ENCODE data around the gene SLC7A11. TPM values are rescaled to one million over a fixed set of nuclear protein-coding genes. Genes with fewer than 3 reads are reported as not detected.

The SLC7A11 gene
- polyA plus RNA-seq, 1 donor from 2014 or later, result 0.46 TPM

DNA sequence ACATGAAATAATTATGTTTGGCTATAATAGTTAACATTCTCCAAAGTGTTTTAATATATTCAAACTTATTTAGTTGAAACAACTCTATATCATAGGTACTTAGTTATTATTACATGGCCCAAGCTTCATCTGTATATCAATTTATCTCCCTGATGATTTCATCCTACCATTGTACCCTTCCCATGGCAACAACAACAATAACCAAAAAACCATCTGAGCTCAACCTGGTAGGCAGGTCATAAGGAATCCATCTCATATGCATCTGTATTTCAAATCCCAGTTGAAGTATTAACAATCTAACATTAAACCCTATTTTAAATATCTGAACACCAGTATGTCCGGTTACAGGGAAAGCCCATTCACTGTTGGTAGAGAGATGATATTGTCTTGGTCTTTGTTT, 33.1 kb upstream of the SLC7A11 start:
- Histone ChIP-seq H3K36me3 (ENCODE audit: insufficient read depth, low read length) (no peaks in the 10 kb centered on the region), H4K20me1 (ENCODE audit: insufficient read depth) (no peaks in the 10 kb centered on the region), H3K9ac (ENCODE audit: low read length) (no peak overlapping the region), H3K79me2 (replicated peaks; ENCODE audit: insufficient read depth, low read length) (no peaks in the 10 kb centered on the region), H3F3A (ENCODE audit: insufficient read depth, low read length, poor library complexity, severe bottlenecking) (no peaks in the 10 kb centered on the region), H3K27ac (ENCODE audit: low read length) (no peak overlapping the region), H3K9me3 (ENCODE audit: low read length) (no peaks in the 10 kb centered on the region), H3K4me2 (ENCODE audit: low read length) (no peak overlapping the region), H2AFZ (ENCODE audit: low read depth, low read length) (no peak overlapping the region), H3K9me2 (ENCODE audit: insufficient read depth, low read length) (no peaks in the 10 kb centered on the region), H3K4me3 (ENCODE audit: low read length) (no peak overlapping the region), H3K27me3 (ENCODE audit: insufficient read depth, low read depth, low read length) (no peaks in the 10 kb centered on the region)
- TF ChIP-seq EP300 (conservative IDR thresholded peaks at IDR 0.05; ENCODE audit: poor library complexity, severe bottlenecking), result no peak
- TF ChIP-seq SMC3 (conservative IDR thresholded peaks at IDR 0.05; ENCODE audit: poor library complexity), result no peak
- TF ChIP-seq TAF1 (IDR thresholded peaks at IDR 0.05; ENCODE audit: low read depth), result no peak
- no peak for TF ChIP-seq POLR2AphosphoS5 (IDR thresholded peaks at IDR 0.05)
- no peak for TF ChIP-seq EZH2 (IDR thresholded peaks at IDR 0.05; ENCODE audit: borderline replicate concordance, insufficient read depth, low read length, poor library complexity, severe bottlenecking)
- TF ChIP-seq MXI1 (conservative IDR thresholded peaks at IDR 0.05; ENCODE audit: poor library complexity, severe bottlenecking), result no peak
- TF ChIP-seq RAD21 (conservative IDR thresholded peaks at IDR 0.05), result no peak
- no peak for TF ChIP-seq CTCF (IDR thresholded peaks at IDR 0.05; ENCODE audit: poor library complexity, severe bottlenecking)

DNA sequence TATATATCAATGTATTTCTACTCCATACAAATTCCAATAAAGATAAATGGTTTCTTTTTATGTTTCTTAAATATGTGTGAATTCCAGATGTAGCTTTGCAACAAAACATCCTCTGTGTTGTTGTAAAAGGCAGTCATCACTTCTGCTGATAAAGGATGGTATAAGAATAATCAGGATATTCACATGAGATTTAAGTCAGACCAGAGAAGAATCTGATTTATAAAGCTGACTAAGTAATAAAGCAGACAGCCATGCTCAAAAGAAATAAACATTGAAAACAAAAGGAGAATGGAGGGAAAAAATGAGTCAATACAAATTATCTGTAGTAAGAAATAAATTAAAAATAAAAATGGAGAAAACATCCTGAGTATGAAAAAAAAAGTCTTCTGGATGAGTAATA, 27.0 kb upstream of the SLC7A11 start:
- H3K9me2 ChIP-seq (ENCODE audit: insufficient read depth, low read length), result no peaks in the 10 kb centered on the region
- H3K27me3 ChIP-seq (ENCODE audit: insufficient read depth, low read depth, low read length), result no peaks in the 10 kb centered on the region
- no peaks in the 10 kb centered on the region for H4K20me1 ChIP-seq (ENCODE audit: insufficient read depth)
- no peaks in the 10 kb centered on the region for H3K79me2 ChIP-seq (replicated peaks; ENCODE audit: insufficient read depth, low read length)
- H3K36me3 ChIP-seq (ENCODE audit: insufficient read depth, low read length), result no peaks in the 10 kb centered on the region
- no peak overlapping the region for H3K27ac ChIP-seq (ENCODE audit: low read length)
- no peaks in the 10 kb centered on the region for H3K9me3 ChIP-seq (ENCODE audit: low read length)
- H3K4me2 ChIP-seq (ENCODE audit: low read length), result no peak overlapping the region
- TF ChIP-seq CTCF (IDR thresholded peaks at IDR 0.05; ENCODE audit: poor library complexity, severe bottlenecking), result no peak
- TF ChIP-seq RAD21 (conservative IDR thresholded peaks at IDR 0.05), result no peak
- TF ChIP-seq EP300 (conservative IDR thresholded peaks at IDR 0.05; ENCODE audit: poor library complexity, severe bottlenecking), result no peak
- no peak for TF ChIP-seq TAF1 (IDR thresholded peaks at IDR 0.05; ENCODE audit: low read depth)
- TF ChIP-seq POLR2AphosphoS5 (IDR thresholded peaks at IDR 0.05), result no peak
- TF ChIP-seq SMC3 (conservative IDR thresholded peaks at IDR 0.05; ENCODE audit: poor library complexity), result no peak
- H3F3A ChIP-seq (ENCODE audit: insufficient read depth, low read length, poor library complexity, severe bottlenecking), result no peaks in the 10 kb centered on the region
- H3K4me3 ChIP-seq (ENCODE audit: low read length), result no peak overlapping the region
- H3K9ac ChIP-seq (ENCODE audit: low read length), result no peak overlapping the region
- H2AFZ ChIP-seq (ENCODE audit: low read depth, low read length), result no peak overlapping the region

GRCh38 chr4:138267835-138268234, 25.7 kb upstream of the SLC7A11 start:
- Histone ChIP-seq H3K36me3 (ENCODE audit: insufficient read depth, low read length) (no peaks in the 10 kb centered on the region), H3K4me2 (ENCODE audit: low read length) (no peak overlapping the region), H3K9ac (ENCODE audit: low read length) (no peak overlapping the region), H3K79me2 (replicated peaks; ENCODE audit: insufficient read depth, low read length) (no peaks in the 10 kb centered on the region), H3K9me3 (ENCODE audit: low read length) (no peaks in the 10 kb centered on the region), H3K27ac (ENCODE audit: low read length) (no peak overlapping the region), H2AFZ (ENCODE audit: low read depth, low read length) (no peak overlapping the region), H4K20me1 (ENCODE audit: insufficient read depth) (no peaks in the 10 kb centered on the region), H3K9me2 (ENCODE audit: insufficient read depth, low read length) (no peaks in the 10 kb centered on the region), H3F3A (ENCODE audit: insufficient read depth, low read length, poor library complexity, severe bottlenecking) (no peaks in the 10 kb centered on the region), H3K4me3 (ENCODE audit: low read length) (no peak overlapping the region), H3K27me3 (ENCODE audit: insufficient read depth, low read depth, low read length) (no peaks in the 10 kb centered on the region)
- TF ChIP-seq POLR2AphosphoS5 (IDR thresholded peaks at IDR 0.05), result no peak
- no peak for TF ChIP-seq RAD21 (conservative IDR thresholded peaks at IDR 0.05)
- TF ChIP-seq, protein P1, sequence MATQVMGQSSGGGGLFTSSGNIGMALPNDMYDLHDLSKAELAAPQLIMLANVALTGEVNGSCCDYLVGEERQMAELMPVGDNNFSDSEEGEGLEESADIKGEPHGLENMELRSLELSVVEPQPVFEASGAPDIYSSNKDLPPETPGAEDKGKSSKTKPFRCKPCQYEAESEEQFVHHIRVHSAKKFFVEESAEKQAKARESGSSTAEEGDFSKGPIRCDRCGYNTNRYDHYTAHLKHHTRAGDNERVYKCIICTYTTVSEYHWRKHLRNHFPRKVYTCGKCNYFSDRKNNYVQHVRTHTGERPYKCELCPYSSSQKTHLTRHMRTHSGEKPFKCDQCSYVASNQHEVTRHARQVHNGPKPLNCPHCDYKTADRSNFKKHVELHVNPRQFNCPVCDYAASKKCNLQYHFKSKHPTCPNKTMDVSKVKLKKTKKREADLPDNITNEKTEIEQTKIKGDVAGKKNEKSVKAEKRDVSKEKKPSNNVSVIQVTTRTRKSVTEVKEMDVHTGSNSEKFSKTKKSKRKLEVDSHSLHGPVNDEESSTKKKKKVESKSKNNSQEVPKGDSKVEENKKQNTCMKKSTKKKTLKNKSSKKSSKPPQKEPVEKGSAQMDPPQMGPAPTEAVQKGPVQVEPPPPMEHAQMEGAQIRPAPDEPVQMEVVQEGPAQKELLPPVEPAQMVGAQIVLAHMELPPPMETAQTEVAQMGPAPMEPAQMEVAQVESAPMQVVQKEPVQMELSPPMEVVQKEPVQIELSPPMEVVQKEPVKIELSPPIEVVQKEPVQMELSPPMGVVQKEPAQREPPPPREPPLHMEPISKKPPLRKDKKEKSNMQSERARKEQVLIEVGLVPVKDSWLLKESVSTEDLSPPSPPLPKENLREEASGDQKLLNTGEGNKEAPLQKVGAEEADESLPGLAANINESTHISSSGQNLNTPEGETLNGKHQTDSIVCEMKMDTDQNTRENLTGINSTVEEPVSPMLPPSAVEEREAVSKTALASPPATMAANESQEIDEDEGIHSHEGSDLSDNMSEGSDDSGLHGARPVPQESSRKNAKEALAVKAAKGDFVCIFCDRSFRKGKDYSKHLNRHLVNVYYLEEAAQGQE (IDR thresholded peaks at IDR 0.05; ENCODE audit: borderline replicate concordance), result no peak
